ENCODE results near the gene AGAP1. TPM values are rescaled to one million over a fixed set of nuclear protein-coding genes. Genes with fewer than 3 reads are reported as not detected.

Gene AGAP1
- total and polyA plus RNA-seq, 2 donors (not counting 3 experiments of a cell fraction or from before 2014, with no cell fraction given) = 10.2 to 20.9 TPM

DNA sequence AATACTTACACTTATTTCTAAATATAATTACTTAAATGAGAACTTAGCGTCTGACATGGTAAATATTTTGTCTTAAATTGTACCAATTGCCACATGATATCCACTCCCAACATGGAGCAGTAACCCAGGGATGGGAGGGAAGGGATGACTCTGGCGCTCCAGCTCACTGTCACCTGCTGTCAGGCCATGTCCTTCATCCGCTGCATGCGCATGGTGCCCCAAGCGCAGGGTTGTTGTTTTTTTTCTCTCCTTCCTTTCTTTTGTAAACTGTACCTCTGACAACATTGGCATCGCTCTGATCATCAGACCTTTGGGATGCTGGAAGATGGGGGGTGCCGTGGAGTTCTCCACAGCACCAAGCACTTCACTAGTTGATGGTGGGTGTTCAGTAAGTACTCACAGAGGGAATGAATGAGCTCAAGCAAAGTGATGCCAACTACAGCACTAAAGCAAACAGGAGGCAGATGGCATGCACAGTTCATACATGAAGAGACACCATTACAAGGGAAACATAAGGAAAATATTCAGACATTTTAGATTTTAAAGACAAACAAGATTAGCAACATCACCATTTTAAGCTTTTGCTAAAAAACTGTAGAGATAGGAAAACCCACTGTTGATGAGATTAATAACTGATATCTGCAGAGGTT, 426.5 kb downstream of the AGAP1 start:
- intact Hi-C loops (cut with micrococcal nuclease) (no loop called here), dilution Hi-C loops (cut with MboI; ENCODE audit: extremely low pct_ligation_motif_present, low sequenced_read_pairs) (no loop called here)
- BruUV-seq (replicated peaks) = no TSS peak

More for the DNA sequence above, 426.5 kb downstream of the AGAP1 start:
- CTCF ChIA-PET = no interaction called here
- Histone ChIP-seq H3K9ac (replicated peaks; ENCODE audit: extremely low read depth, insufficient read depth, low read length) (no peak overlapping the region), H3K4me1 (ENCODE audit: control insufficient read depth, extremely low read depth, insufficient read depth, low read length) (no peaks in the 10 kb centered on the region), H3K4me2 (ENCODE audit: insufficient read depth, low read length) (no peak overlapping the region), H3K36me3 (ENCODE audit: control insufficient read depth in 2 of 2, extremely low read depth in 1 of 2, insufficient read depth in 2 of 2, low read length in 2 of 2) (no peaks in the 10 kb centered on the region), H3K79me2 (ENCODE audit: control insufficient read depth, insufficient read depth, low read length) (no peaks in the 10 kb centered on the region), H3K27me3 (ENCODE audit: control insufficient read depth in 2 of 2, insufficient read depth in 2 of 2, low read length in 2 of 2) (no peaks in the 10 kb centered on the region), H4K20me1 (replicated peaks; ENCODE audit: control insufficient read depth, extremely low read depth, insufficient read depth, low read length) (no peaks in the 10 kb centered on the region), H3K9me3 (replicated peaks; ENCODE audit: control insufficient read depth, insufficient read depth, low read length) (no peaks in the 10 kb centered on the region), H3K9me1 (replicated peaks; ENCODE audit: control insufficient read depth, extremely low read depth, insufficient read depth, low read length) (no peaks in the 10 kb centered on the region), H3K27ac (ENCODE audit: insufficient read depth, low read depth, low read length) (no peak overlapping the region), H2AFZ (ENCODE audit: low read depth, low read length) (no peak overlapping the region), H3K4me3 (replicated peaks in 1 of 3; ENCODE audit: insufficient read depth in 1 of 3, low read depth in 1 of 3, low read length in 3 of 3) (no peak overlapping the region)
- no peak for TF ChIP-seq MYC (IDR thresholded peaks at IDR 0.05; ENCODE audit: low read depth, low read length)
- TF ChIP-seq, protein P1, sequence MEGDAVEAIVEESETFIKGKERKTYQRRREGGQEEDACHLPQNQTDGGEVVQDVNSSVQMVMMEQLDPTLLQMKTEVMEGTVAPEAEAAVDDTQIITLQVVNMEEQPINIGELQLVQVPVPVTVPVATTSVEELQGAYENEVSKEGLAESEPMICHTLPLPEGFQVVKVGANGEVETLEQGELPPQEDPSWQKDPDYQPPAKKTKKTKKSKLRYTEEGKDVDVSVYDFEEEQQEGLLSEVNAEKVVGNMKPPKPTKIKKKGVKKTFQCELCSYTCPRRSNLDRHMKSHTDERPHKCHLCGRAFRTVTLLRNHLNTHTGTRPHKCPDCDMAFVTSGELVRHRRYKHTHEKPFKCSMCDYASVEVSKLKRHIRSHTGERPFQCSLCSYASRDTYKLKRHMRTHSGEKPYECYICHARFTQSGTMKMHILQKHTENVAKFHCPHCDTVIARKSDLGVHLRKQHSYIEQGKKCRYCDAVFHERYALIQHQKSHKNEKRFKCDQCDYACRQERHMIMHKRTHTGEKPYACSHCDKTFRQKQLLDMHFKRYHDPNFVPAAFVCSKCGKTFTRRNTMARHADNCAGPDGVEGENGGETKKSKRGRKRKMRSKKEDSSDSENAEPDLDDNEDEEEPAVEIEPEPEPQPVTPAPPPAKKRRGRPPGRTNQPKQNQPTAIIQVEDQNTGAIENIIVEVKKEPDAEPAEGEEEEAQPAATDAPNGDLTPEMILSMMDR (IDR thresholded peaks at IDR 0.05; ENCODE audit: extremely low read depth in 1 of 2, insufficient read depth in 1 of 2, low read depth in 1 of 2, low read length in 2 of 2) = no peak
- no peak for TF ChIP-seq FOS (IDR thresholded peaks at IDR 0.05; ENCODE audit: borderline replicate concordance, insufficient read depth, low read length)
- TF ChIP-seq POLR2A (IDR thresholded peaks at IDR 0.05; ENCODE audit: low read depth, low read length) = no peak
- TF ChIP-seq POLR2AphosphoS5 (IDR thresholded peaks at IDR 0.05; ENCODE audit: insufficient read depth, low read depth, low read length) = no peak
- TF ChIP-seq, protein P2, sequence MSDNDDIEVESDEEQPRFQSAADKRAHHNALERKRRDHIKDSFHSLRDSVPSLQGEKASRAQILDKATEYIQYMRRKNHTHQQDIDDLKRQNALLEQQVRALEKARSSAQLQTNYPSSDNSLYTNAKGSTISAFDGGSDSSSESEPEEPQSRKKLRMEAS (IDR thresholded peaks at IDR 0.05; ENCODE audit: insufficient read depth, insufficient read length) = no peak
- TF ChIP-seq EZH2 (IDR thresholded peaks at IDR 0.05; ENCODE audit: borderline replicate concordance, low read depth, low read length, severe bottlenecking) = no peak
- no peak for TF ChIP-seq JUN (IDR thresholded peaks at IDR 0.05; ENCODE audit: borderline replicate concordance, insufficient read depth, insufficient read length, low read depth)
- no peak for TF ChIP-seq GATA2 (IDR thresholded peaks at IDR 0.05; ENCODE audit: insufficient read depth, insufficient read length, low read depth, low read length)
- POLR2A ChIA-PET = no interaction called here
- no peak for FAIRE-seq
- no peak for DNase-seq (ENCODE audit: low read depth, low spot score)

Data from endothelial cell of umbilical vein (primary cell).